Gastrocnemius medialis (tissue), 4 donors: ENCODE measurements around the gene N4BP2L1. TPM values are rescaled to one million over a fixed set of nuclear protein-coding genes. Genes with fewer than 3 reads are reported as not detected.

Experiments used
- ATAC-seq, 2 donors: fragments of 150-250 bp; one replicate each; pipeline ENCODE4 v1.9.1; 2016
- DNase-seq, 2 donors: peaks; one replicate each; pipeline ENCODE4 v3.0.0-alpha.2; 2019
- H3K27ac ChIP-seq, 4 donors: fragments of 200-600 bp; sonication (generic); 1 replicate in 1 of 4; 2 replicates in 3 of 4; pipeline ENCODE4 v1.5.1; 2016 to 2018; ENCODE audit warnings: mild to moderate bottlenecking in 2 of 4, moderate library complexity in 1 of 4
- H3K27me3 ChIP-seq, 3 donors: fragments of 200-600 bp; sonication (generic) in 2 of 3; 1 replicate in 1 of 3; 2 replicates in 2 of 3; pipeline versions ENCODE4 v1.5.1 to v1.6.0; 2016 to 2019; ENCODE audit warnings: mild to moderate bottlenecking in 1 of 3, moderate library complexity in 1 of 3
- H3K36me3 ChIP-seq, 2 donors: fragments of 200-600 bp; sonication (generic) in 1 of 2; one replicate each; pipeline ENCODE4 v1.5.1; 2017 to 2018
- H3K4me1 ChIP-seq, 2 donors: fragments of 200-600 bp; sonication (generic) in 1 of 2; one replicate each; pipeline ENCODE4 v1.5.1; 2016 to 2017; ENCODE audit warnings: mild to moderate bottlenecking in 2 of 2
- H3K4me3 ChIP-seq, 4 donors: fragments of 200-600 bp; sonication (generic) in 3 of 4; 1 replicate in 1 of 4; 2 replicates in 3 of 4; pipeline ENCODE4 v1.5.1; 2016 to 2019; ENCODE audit warnings: mild to moderate bottlenecking in 2 of 4
- H3K9me3 ChIP-seq, 3 donors: fragments of 200-600 bp; sonication (generic) in 2 of 3; 1 replicate in 1 of 3; 2 replicates in 2 of 3; pipeline ENCODE4 v1.5.1; 2016 to 2019
- CTCF ChIP-seq, 5 experiments: fragments of 450-650 bp in 3 of 5; fragments of 200-600 bp in 2 of 5; sonication (generic) in 2 of 5; IDR thresholded peaks in 4 of 5; conservative IDR thresholded peaks in 1 of 5; 1 replicate in 4 of 5; 2 replicates in 1 of 5; pipeline ENCODE4 v1.5.1; 2016 to 2019; ENCODE audit warnings: antibody characterized with exemption in 5 of 5, mild to moderate bottlenecking in 3 of 5, moderate library complexity in 3 of 5
- POLR2A ChIP-seq, 2 donors: fragments of 450-650 bp; IDR thresholded peaks; one replicate each; pipeline ENCODE4 v1.6.1; 2017; ENCODE audit warnings: antibody characterized with exemption in 2 of 2, mild to moderate bottlenecking in 2 of 2, moderate library complexity in 2 of 2
- in situ Hi-C, 4 donors: fragments of 200-750 bp; cut with MboI; loops; one replicate each; pipeline versions ENCODE4 v1.15.0 to v1.8.0; 2017; ENCODE audit warnings: low sequenced_read_pairs in 4 of 4
- intact Hi-C: fragments of 100-400 bp; cut with DNase I; formaldehyde crosslinking; loops from one replicate; pipeline ENCODE4 v1.15.1; 2023; ENCODE audit warnings: low total_unique reads
- total RNA-seq, 4 donors: library from RNA; depleted of rRNA; stranded (reverse); fragments of >200 nt; gene quantifications; one replicate each; pipeline versions ENCODE4 v1.1.0 to v1.2.3, GENCODE V29; 2016

The N4BP2L1 gene
- total RNA-seq, 4 donors from 2014 or later = 6.5 to 10.0 (median 7.2) TPM

GRCh38 chr13:32428581-32429432 is 877 bp upstream of the N4BP2L1 start:
- H3K4me3 ChIP-seq = peak overlapping the region; percentile 65 to 96 (median 82)
- intact Hi-C loops = loop anchor here (5.0 kb wide), 1 partner anchor 158 kb away; the partner anchor contains the start of gene PDS5B
- peaks cover 17 to 18% of the 10 kb centered on the region in 2 donors for H3K4me1 ChIP-seq
- peak overlapping the region; percentile 87 to 96 (median 90) for H3K27ac ChIP-seq
- DNase-seq (no peak), ATAC-seq (no peak)
- in situ Hi-C loops = no loop called here
- H3K36me3 ChIP-seq = peaks cover 0 to 4% of the 10 kb centered on the region in 2 donors
- no peaks in the 10 kb centered on the region for H3K27me3 ChIP-seq
- H3K9me3 ChIP-seq = no peaks in the 10 kb centered on the region
- TF ChIP-seq CTCF (IDR thresholded peaks at IDR 0.05 in 4 of 5, conservative IDR thresholded peaks at IDR 0.05 in 1 of 5) = no peak
- TF ChIP-seq POLR2A (IDR thresholded peaks at IDR 0.05) = no peak

GRCh38 chr13:32426990-32427851 is 709 bp downstream of the N4BP2L1 start:
- Histone ChIP-seq H3K4me1 (peaks cover 17 to 18% of the 10 kb centered on the region in 2 donors), H3K27me3 (no peaks in the 10 kb centered on the region), H3K27ac (peak overlapping the region; percentile 87 to 96 (median 90)), H3K9me3 (no peaks in the 10 kb centered on the region), H3K4me3 (peak overlapping the region; percentile 65 to 96 (median 82)), H3K36me3 (no peaks in the 10 kb centered on the region)
- peak; percentile 14 to 32 for TF ChIP-seq POLR2A (IDR thresholded peaks at IDR 0.05)
- TF ChIP-seq CTCF (IDR thresholded peaks at IDR 0.05 in 4 of 5, conservative IDR thresholded peaks at IDR 0.05 in 1 of 5) = no peak
- intact Hi-C loops (loop anchor here (2.0 to 5.0 kb wide), 4 partner anchors 104 to 160 kb away; partner anchors contain the start of genes BRCA2, N4BP2L2, PDS5B and ZAR1L), in situ Hi-C loops (no loop called here)
- peak; percentile 40 to 53 for ATAC-seq
- DNase-seq = peak; percentile 17 to 54

GRCh38 chr13:32426191-32426989 is 1.5 kb downstream of the N4BP2L1 start:
- H3K4me1 ChIP-seq = peaks cover 17 to 18% of the 10 kb centered on the region in 2 donors
- peak overlapping the region; percentile 87 to 96 (median 90) for H3K27ac ChIP-seq
- in situ Hi-C loops (no loop called here), intact Hi-C loops (loop anchor here (2.0 to 5.0 kb wide), 4 partner anchors 104 to 161 kb away; partner anchors contain the start of genes BRCA2, N4BP2L2, PDS5B and ZAR1L)
- DNase-seq (no peak), ATAC-seq (peak in 1 of 2 donors; percentile 28)
- no peaks in the 10 kb centered on the region for H3K27me3 ChIP-seq
- TF ChIP-seq POLR2A (IDR thresholded peaks at IDR 0.05) = peak in 1 of 2 donors; percentile 10
- TF ChIP-seq CTCF (IDR thresholded peaks at IDR 0.05 in 4 of 5, conservative IDR thresholded peaks at IDR 0.05 in 1 of 5) = no peak
- H3K9me3 ChIP-seq = no peaks in the 10 kb centered on the region
- peak overlapping the region; percentile 65 to 96 (median 82) for H3K4me3 ChIP-seq
- no peaks in the 10 kb centered on the region for H3K36me3 ChIP-seq

GRCh38 chr13:32425158-32425557 is 2.8 kb downstream of the N4BP2L1 start:
- DNase-seq (no peak), ATAC-seq (no peak)
- H3K9me3 ChIP-seq = no peaks in the 10 kb centered on the region
- in situ Hi-C loops (no loop called here), intact Hi-C loops (loop anchor here (5.0 kb wide), 1 partner anchor 162 kb away; the partner anchor contains the start of gene PDS5B)
- no peak overlapping the region for H3K4me3 ChIP-seq
- peaks cover 17 to 18% of the 10 kb centered on the region in 2 donors for H3K4me1 ChIP-seq
- no peak overlapping the region for H3K27ac ChIP-seq
- TF ChIP-seq CTCF (IDR thresholded peaks at IDR 0.05 in 4 of 5, conservative IDR thresholded peaks at IDR 0.05 in 1 of 5) (no peak), POLR2A (IDR thresholded peaks at IDR 0.05) (no peak)
- H3K36me3 ChIP-seq = no peaks in the 10 kb centered on the region
- no peaks in the 10 kb centered on the region for H3K27me3 ChIP-seq
